PC-9 (cell line): ENCODE results near the gene MYO1H. TPM values are rescaled to one million over a fixed set of nuclear protein-coding genes. Genes with fewer than 3 reads are reported as not detected.

Source experiments
- BruUV-seq: library from RNA; stranded (reverse); fragments of 400-500 nt; replicated peaks from 2 replicates; lab custom pipeline; 2021; lab: Mats Ljungman, UMichigan
- CTCF ChIA-PET: fragments of 300-600 bp; sonication (Branson Sonifier 250); formaldehyde crosslinking; loops from one replicate; lab custom pipeline; 2022; ENCODE audit warnings: antibody characterized with exemption; lab: Charles Lee
- POLR2A ChIA-PET: fragments of 300-600 bp; sonication (Branson Sonifier 250); formaldehyde crosslinking; loops from one replicate; lab custom pipeline; 2022; ENCODE audit warnings: antibody characterized with exemption; ENCODE audit not compliant: unreplicated experiment; lab: Charles Lee
- DNase-seq, 2 experiments: peaks; one replicate each; pipeline versions ENCODE4 v3.0.0 to v3.0.0-alpha.2; 2015 to 2022; ENCODE audit warnings: mixed read lengths in 1 of 2
- H2AFZ ChIP-seq: fragments of 200-600 bp; sonication (generic); 2 replicates; pipeline ENCODE4 v1.8.1; 2017; ENCODE audit warnings: antibody characterized with exemption
- H3F3A ChIP-seq: fragments of 200-600 bp; sonication (generic); 2 replicates; pipeline ENCODE4 v1.8.1; 2017; ENCODE audit warnings: antibody characterized with exemption, mild to moderate bottlenecking, low read depth; ENCODE audit not compliant: insufficient read depth
- H3K27ac ChIP-seq: fragments of 200-600 bp; sonication (generic); 2 replicates; pipeline ENCODE4 v1.6.1; 2016; ENCODE audit warnings: mixed run types
- H3K27me3 ChIP-seq: fragments of 200-600 bp; sonication (generic); 2 replicates; pipeline ENCODE4 v1.6.1; 2016; ENCODE audit warnings: low read depth, mixed run types; ENCODE audit not compliant: insufficient read depth
- H3K36me3 ChIP-seq: fragments of 200-600 bp; sonication (generic); 2 replicates; pipeline ENCODE4 v1.6.1; 2016; ENCODE audit warnings: low read depth, mixed run types
- H3K4me1 ChIP-seq: fragments of 200-600 bp; sonication (generic); replicated peaks from 2 replicates; pipeline ENCODE4 v1.6.1; 2016; ENCODE audit warnings: mixed run types; ENCODE audit not compliant: insufficient read depth
- H3K4me2 ChIP-seq: fragments of 200-600 bp; sonication (generic); 2 replicates; pipeline ENCODE4 v1.6.1; 2017; ENCODE audit warnings: mixed run types
- H3K4me3 ChIP-seq: fragments of 200-600 bp; sonication (generic); 2 replicates; pipeline ENCODE4 v1.6.1; 2016; ENCODE audit warnings: mixed run types
- H3K79me2 ChIP-seq: fragments of 200-600 bp; sonication (generic); 2 replicates; pipeline ENCODE4 v1.6.1; 2017; ENCODE audit warnings: low read depth, mixed run types
- H3K9me2 ChIP-seq: fragments of 200-600 bp; sonication (generic); 2 replicates; pipeline ENCODE4 v1.8.1; 2017; ENCODE audit warnings: mild to moderate bottlenecking; ENCODE audit not compliant: insufficient read depth
- H3K9me3 ChIP-seq: fragments of 200-600 bp; sonication (generic); 2 replicates; pipeline ENCODE4 v1.8.1; 2016; ENCODE audit warnings: low read depth; ENCODE audit not compliant: insufficient read depth
- H4K20me1 ChIP-seq: fragments of 200-600 bp; sonication (generic); 2 replicates; pipeline ENCODE4 v1.8.1; 2017; ENCODE audit not compliant: insufficient read depth
- CTCF ChIP-seq: fragments of 200-600 bp; sonication (generic); conservative IDR thresholded peaks from 2 replicates; pipeline ENCODE4 v1.6.1; 2017; ENCODE audit warnings: mixed run types, antibody characterized with exemption, mild to moderate bottlenecking, moderate library complexity
- EZH2 ChIP-seq: fragments of 200-600 bp; sonication (generic); IDR thresholded peaks from 2 replicates; pipeline ENCODE4 v1.8.0; 2017; ENCODE audit warnings: antibody characterized with exemption, low read depth
- intact Hi-C: fragments of 100-400 bp; cut with micrococcal nuclease; formaldehyde crosslinking; loops from one replicate; pipeline ENCODE4 v1.10.0; 2022; ENCODE audit not compliant: unreplicated experiment
- total RNA-seq: library from RNA; stranded (reverse); gene quantifications from 2 replicates; pipeline ENCODE4 v1.2.3, GENCODE V29; 2021

The MYO1H gene
- total RNA-seq, 1 experiment from 2014 or later, result not detected

GRCh38 chr12:109430244-109430643, 82.5 kb downstream of the MYO1H start:
- peaks cover 8% of the 10 kb centered on the region for H3K4me1 ChIP-seq
- H3K9me2 ChIP-seq, result no peaks in the 10 kb centered on the region
- no peak overlapping the region for H3K27ac ChIP-seq
- H3K36me3 ChIP-seq, result no peaks in the 10 kb centered on the region
- no peaks in the 10 kb centered on the region for H4K20me1 ChIP-seq
- intact Hi-C loops, result no loop called here
- H3K27me3 ChIP-seq, result peaks cover 5% of the 10 kb centered on the region; the same call in 1 of the 2 replicates
- no peak for DNase-seq
- POLR2A ChIA-PET, result no interaction called here
- H3K79me2 ChIP-seq, result no peaks in the 10 kb centered on the region
- CTCF ChIA-PET, result no interaction called here
- no peak overlapping the region for H2AFZ ChIP-seq
- H3K4me3 ChIP-seq, result no peak overlapping the region
- TF ChIP-seq EZH2, result no peak
- TF ChIP-seq CTCF, result no peak
- H3F3A ChIP-seq, result no peaks in the 10 kb centered on the region
- BruUV-seq, result no TSS peak
- no peaks in the 10 kb centered on the region for H3K9me3 ChIP-seq
- H3K4me2 ChIP-seq, result no peak overlapping the region

- Histone ChIP-seq H3K36me3 (no peaks in the 10 kb centered on the region), H3K4me3 (no peak overlapping the region), H3K9me2 (no peaks in the 10 kb centered on the region), H3K27me3 (no peaks in the 10 kb centered on the region), H4K20me1 (no peaks in the 10 kb centered on the region), H3K4me2 (peak overlapping the region; percentile 49), H3F3A (no peaks in the 10 kb centered on the region), H2AFZ (peak overlapping the region; percentile 41; the same call in 1 of the 2 replicates), H3K4me1 (peaks cover 19% of the 10 kb centered on the region), H3K27ac (no peak overlapping the region), H3K9me3 (no peaks in the 10 kb centered on the region), H3K79me2 (no peaks in the 10 kb centered on the region)
- intact Hi-C loops, result loop anchor here (1.0 to 2.0 kb wide), 3 partner anchors 30 to 86 kb away; partner anchors contain the start of genes KCTD10 and UBE3B
- TF ChIP-seq CTCF (no peak), EZH2 (no peak)
- POLR2A ChIA-PET, result interaction anchor here (0.6 kb wide), 1 partner anchor 617 kb away, joined by 10 read pairs; no protein-coding TSS in a partner anchor
- BruUV-seq, result no TSS peak
- CTCF ChIA-PET, result interaction anchor here (0.6 to 1.7 kb wide), 4 partner anchors 31 to 343 kb away, joined by 3 to 10 read pairs (median 4); partner anchors contain the start of genes KCTD10 and UBE3B
- DNase-seq, result peak in 1 of 2 experiments; percentile 40
Observed at GRCh38 chr12:109432431-109432830, 84.7 kb downstream of the MYO1H start.

- H3K27ac ChIP-seq, result no peak overlapping the region
- H2AFZ ChIP-seq, result peak overlapping the region; percentile 41; the same call in 1 of the 2 replicates
- H3K4me3 ChIP-seq, result no peak overlapping the region
Observed at GRCh38 chr12:109432842-109433304, 85.2 kb downstream of the MYO1H start.

More at GRCh38 chr12:109432842-109433304, 85.2 kb downstream of the MYO1H start:
- POLR2A ChIA-PET, result no interaction called here
- no peaks in the 10 kb centered on the region for H3K27me3 ChIP-seq
- no peaks in the 10 kb centered on the region for H3K79me2 ChIP-seq
- TF ChIP-seq CTCF (peak; percentile 90), EZH2 (no peak)
- peak overlapping the region; percentile 49 for H3K4me2 ChIP-seq
- H3K36me3 ChIP-seq, result no peaks in the 10 kb centered on the region
- no peaks in the 10 kb centered on the region for H4K20me1 ChIP-seq
- no peaks in the 10 kb centered on the region for H3F3A ChIP-seq
- DNase-seq, result peak; percentile 67 to 86
- BruUV-seq, result no TSS peak
- H3K9me3 ChIP-seq, result no peaks in the 10 kb centered on the region
- intact Hi-C loops, result loop anchor here (1.0 to 2.0 kb wide), 3 partner anchors 30 to 86 kb away; partner anchors contain the start of genes KCTD10 and UBE3B
- H3K9me2 ChIP-seq, result no peaks in the 10 kb centered on the region
- peaks cover 19% of the 10 kb centered on the region for H3K4me1 ChIP-seq
- CTCF ChIA-PET, result interaction anchor here (0.6 to 1.7 kb wide), 5 partner anchors 28 to 342 kb away, joined by 3 to 10 read pairs (median 4); partner anchors contain the start of genes KCTD10 and UBE3B
